ENCODE results near the gene SEMA5B. TPM values are rescaled to one million over a fixed set of nuclear protein-coding genes. Genes with fewer than 3 reads are reported as not detected.

Gene SEMA5B
- total RNA-seq, 1 donor from 2014 or later, result not detected

- no peak for DNase-seq (ENCODE audit: low read depth)
- H3K4me3 ChIP-seq (ENCODE audit: low read depth, low read length), result no peak overlapping the region
- no peak for TF ChIP-seq CTCF (conservative IDR thresholded peaks at IDR 0.05; ENCODE audit: low read depth, low read length)
Measured at GRCh38 chr3:122875547-122876127, 151.9 kb downstream of the SEMA5B start.

DNA sequence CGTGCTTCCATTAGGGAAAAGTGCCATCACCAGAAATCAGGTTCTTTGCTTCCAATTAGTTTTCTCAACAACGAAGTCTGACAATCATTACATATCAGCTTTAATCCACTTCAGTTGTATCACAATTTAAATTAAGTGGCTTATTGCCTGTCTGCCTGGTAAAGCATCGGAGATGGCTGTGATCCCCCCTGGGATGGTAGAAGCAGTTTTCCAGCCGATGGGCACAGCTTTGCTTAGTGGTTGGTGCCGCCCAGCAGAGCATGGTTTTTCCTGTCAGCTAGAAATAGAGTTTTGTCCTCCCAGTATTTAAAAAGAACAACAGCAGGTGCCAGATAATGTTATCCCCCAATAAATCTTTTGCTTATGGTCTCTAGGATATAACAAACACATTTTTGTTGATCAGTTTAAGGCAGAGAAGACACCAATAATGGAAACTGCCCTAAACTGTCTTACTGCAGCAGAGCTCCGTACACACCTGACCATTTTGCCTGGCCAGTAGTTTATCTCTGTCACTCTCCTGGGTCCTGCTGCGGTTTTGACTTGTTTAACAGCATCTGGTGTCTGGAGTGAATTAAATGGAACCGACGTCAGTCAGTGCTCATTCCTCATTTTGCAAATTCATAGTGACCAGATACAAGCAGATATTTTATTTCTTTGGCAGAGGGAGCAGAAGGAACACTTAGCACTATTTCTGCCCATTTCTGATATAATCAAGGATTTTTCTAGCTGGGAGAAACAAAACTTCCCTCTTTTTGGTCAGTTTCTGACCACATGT lies 153.6 kb downstream of the SEMA5B start:
- DNase-seq (ENCODE audit: low read depth), result no peak
- no peak overlapping the region for H3K4me3 ChIP-seq (ENCODE audit: low read depth, low read length)
- no peak for TF ChIP-seq CTCF (conservative IDR thresholded peaks at IDR 0.05; ENCODE audit: low read depth, low read length)

DNA sequence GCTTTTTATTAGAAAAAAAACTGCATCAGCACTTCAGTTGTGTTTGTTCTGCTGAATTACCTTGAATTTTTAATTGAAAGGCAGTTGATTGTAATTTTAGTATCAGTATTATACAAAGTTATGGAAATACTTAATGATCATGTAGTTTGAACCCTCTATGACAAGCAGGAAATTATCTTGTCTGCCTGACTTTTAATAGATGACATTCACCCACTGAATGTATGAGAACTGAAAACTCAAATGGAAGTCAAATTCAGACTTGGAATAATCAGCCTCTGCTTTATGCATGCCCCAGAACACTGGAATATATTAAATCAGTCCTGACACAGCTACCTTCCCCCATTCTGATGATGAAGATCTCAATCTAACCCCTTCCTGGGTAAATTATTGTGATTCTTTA lies 159.2 kb downstream of the SEMA5B start:
- DNase-seq (ENCODE audit: low read depth), result no peak
- H3K4me3 ChIP-seq (ENCODE audit: low read depth, low read length), result no peak overlapping the region
- TF ChIP-seq CTCF (conservative IDR thresholded peaks at IDR 0.05; ENCODE audit: low read depth, low read length), result no peak

GRCh38 chr3:122864498-122864897 lies 163.1 kb downstream of the SEMA5B start:
- no peak overlapping the region for H3K4me3 ChIP-seq (ENCODE audit: low read depth, low read length)
- no peak for TF ChIP-seq CTCF (conservative IDR thresholded peaks at IDR 0.05; ENCODE audit: low read depth, low read length)

DNA sequence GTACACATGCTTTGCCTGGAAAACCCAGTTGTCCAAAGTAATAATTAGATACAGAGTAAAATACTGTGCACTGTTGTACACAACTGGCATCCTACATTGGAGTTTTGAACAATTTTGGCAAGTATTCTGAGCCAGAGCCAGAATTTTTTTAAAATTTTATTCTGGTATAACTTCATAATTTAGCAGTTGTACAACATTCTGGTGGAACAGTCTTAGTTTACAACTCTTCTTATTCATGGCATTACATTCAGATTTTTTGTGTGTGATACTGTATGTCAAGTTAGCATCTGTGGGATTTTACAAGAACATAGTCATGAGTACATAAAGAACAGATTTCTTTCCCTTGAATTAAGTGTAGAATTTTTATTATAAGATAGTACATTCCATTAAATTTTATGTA lies 165.2 kb downstream of the SEMA5B start:
- H3K4me3 ChIP-seq (ENCODE audit: low read depth, low read length), result no peak overlapping the region
- no peak for DNase-seq (ENCODE audit: low read depth)
- TF ChIP-seq CTCF (conservative IDR thresholded peaks at IDR 0.05; ENCODE audit: low read depth, low read length), result no peak

More at GRCh38 chr3:122864498-122864897, 163.1 kb downstream of the SEMA5B start:
- DNase-seq (ENCODE audit: low read depth), result no peak

Other genes with a start within 250 kb of the SEMA5B start
- gene HSPBAP1, start 233.9 kb downstream of the SEMA5B start, total RNA-seq, result 5.0 and 5.1 TPM in 2 replicates
- gene SLC49A4, start 232.7 kb downstream of the SEMA5B start, total RNA-seq, result 10.3 and 12.2 TPM in 2 replicates
- 17.7 and 29.4 TPM in 2 replicates for gene PDIA5, start 39.3 kb upstream of the SEMA5B start, total RNA-seq
- 29.7 and 35.1 TPM in 2 replicates for gene SEC22A, start 174.2 kb upstream of the SEMA5B start, total RNA-seq

Data from epithelial cell of proximal tubule (primary cell).